Measurements from ENCODE around the gene CABP4.

Gene CABP4

GRCh38 chr11:67440229-67441097 is 14.7 kb upstream of the CABP4 start:
- Histone ChIP-seq H3K4me3 (ENCODE audit: low read depth, low read length) (no peak overlapping the region), H3K4me1 (ENCODE audit: control insufficient read depth, insufficient read depth, low read length) (peaks cover 4% of the 10 kb centered on the region), H3K9me3 (ENCODE audit: control insufficient read depth, insufficient read depth, low read length) (no peaks in the 10 kb centered on the region), H3K36me3 (ENCODE audit: control insufficient read depth, insufficient read depth, low read length) (peaks cover 35% of the 10 kb centered on the region), H3K27me3 (ENCODE audit: control insufficient read depth, insufficient read depth, low read length) (no peaks in the 10 kb centered on the region), H3K9ac (ENCODE audit: low read depth, low read length) (no peak overlapping the region)

GRCh38 chr11:67441098-67441563 is 14.0 kb upstream of the CABP4 start:
- Histone ChIP-seq H3K36me3 (ENCODE audit: control insufficient read depth, insufficient read depth, low read length) (peaks cover 31% of the 10 kb centered on the region), H3K27me3 (ENCODE audit: control insufficient read depth, insufficient read depth, low read length) (no peaks in the 10 kb centered on the region), H3K9me3 (ENCODE audit: control insufficient read depth, insufficient read depth, low read length) (no peaks in the 10 kb centered on the region), H3K4me3 (ENCODE audit: low read depth, low read length) (no peak overlapping the region), H3K9ac (ENCODE audit: low read depth, low read length) (no peak overlapping the region), H3K4me1 (ENCODE audit: control insufficient read depth, insufficient read depth, low read length) (peaks cover 4% of the 10 kb centered on the region)

GRCh38 chr11:67441731-67442351 is 13.3 kb upstream of the CABP4 start:
- Histone ChIP-seq H3K9ac (ENCODE audit: low read depth, low read length) (no peak overlapping the region), H3K27me3 (ENCODE audit: control insufficient read depth, insufficient read depth, low read length) (no peaks in the 10 kb centered on the region), H3K4me1 (ENCODE audit: control insufficient read depth, insufficient read depth, low read length) (peaks cover under 1% of the 10 kb centered on the region), H3K36me3 (ENCODE audit: control insufficient read depth, insufficient read depth, low read length) (peaks cover 31% of the 10 kb centered on the region), H3K4me3 (ENCODE audit: low read depth, low read length) (no peak overlapping the region), H3K9me3 (ENCODE audit: control insufficient read depth, insufficient read depth, low read length) (no peaks in the 10 kb centered on the region)

- no peaks in the 10 kb centered on the region for H3K9me3 ChIP-seq (ENCODE audit: control insufficient read depth, insufficient read depth, low read length)
- no peaks in the 10 kb centered on the region for H3K27me3 ChIP-seq (ENCODE audit: control insufficient read depth, insufficient read depth, low read length)
- peak overlapping the region; percentile 81 for H3K9ac ChIP-seq (ENCODE audit: low read depth, low read length)
- H3K4me1 ChIP-seq (ENCODE audit: control insufficient read depth, insufficient read depth, low read length), result no peaks in the 10 kb centered on the region
- peak overlapping the region; percentile 75 for H3K4me3 ChIP-seq (ENCODE audit: low read depth, low read length)
- H3K36me3 ChIP-seq (ENCODE audit: control insufficient read depth, insufficient read depth, low read length), result peaks cover 28% of the 10 kb centered on the region
Observed at GRCh38 chr11:67442504-67443404, 12.4 kb upstream of the CABP4 start.

GRCh38 chr11:67445515-67445914 is 9.6 kb upstream of the CABP4 start:
- no peaks in the 10 kb centered on the region for H3K9me3 ChIP-seq (ENCODE audit: control insufficient read depth, insufficient read depth, low read length)

GRCh38 chr11:67448220-67448609 is 6.9 kb upstream of the CABP4 start:
- Histone ChIP-seq H3K9ac (ENCODE audit: low read depth, low read length) (no peak overlapping the region), H3K9me3 (ENCODE audit: control insufficient read depth, insufficient read depth, low read length) (no peaks in the 10 kb centered on the region), H3K27me3 (ENCODE audit: control insufficient read depth, insufficient read depth, low read length) (no peaks in the 10 kb centered on the region), H3K36me3 (ENCODE audit: control insufficient read depth, insufficient read depth, low read length) (no peaks in the 10 kb centered on the region), H3K4me3 (ENCODE audit: low read depth, low read length) (no peak overlapping the region), H3K4me1 (ENCODE audit: control insufficient read depth, insufficient read depth, low read length) (no peaks in the 10 kb centered on the region)

More at GRCh38 chr11:67445515-67445914, 9.6 kb upstream of the CABP4 start:
- no peak overlapping the region for H3K9ac ChIP-seq (ENCODE audit: low read depth, low read length)
- H3K27me3 ChIP-seq (ENCODE audit: control insufficient read depth, insufficient read depth, low read length), result no peaks in the 10 kb centered on the region
- H3K4me3 ChIP-seq (ENCODE audit: low read depth, low read length), result no peak overlapping the region
- H3K36me3 ChIP-seq (ENCODE audit: control insufficient read depth, insufficient read depth, low read length), result peaks cover 5% of the 10 kb centered on the region
- H3K4me1 ChIP-seq (ENCODE audit: control insufficient read depth, insufficient read depth, low read length), result no peaks in the 10 kb centered on the region

- no peak overlapping the region for H3K9ac ChIP-seq (ENCODE audit: low read depth, low read length)
- H3K4me3 ChIP-seq (ENCODE audit: low read depth, low read length), result no peak overlapping the region
- H3K27me3 ChIP-seq (ENCODE audit: control insufficient read depth, insufficient read depth, low read length), result no peaks in the 10 kb centered on the region
- H3K36me3 ChIP-seq (ENCODE audit: control insufficient read depth, insufficient read depth, low read length), result no peaks in the 10 kb centered on the region
- H3K9me3 ChIP-seq (ENCODE audit: control insufficient read depth, insufficient read depth, low read length), result no peaks in the 10 kb centered on the region
- H3K4me1 ChIP-seq (ENCODE audit: control insufficient read depth, insufficient read depth, low read length), result no peaks in the 10 kb centered on the region
Observed at GRCh38 chr11:67449116-67449844, 5.9 kb upstream of the CABP4 start.

DNA sequence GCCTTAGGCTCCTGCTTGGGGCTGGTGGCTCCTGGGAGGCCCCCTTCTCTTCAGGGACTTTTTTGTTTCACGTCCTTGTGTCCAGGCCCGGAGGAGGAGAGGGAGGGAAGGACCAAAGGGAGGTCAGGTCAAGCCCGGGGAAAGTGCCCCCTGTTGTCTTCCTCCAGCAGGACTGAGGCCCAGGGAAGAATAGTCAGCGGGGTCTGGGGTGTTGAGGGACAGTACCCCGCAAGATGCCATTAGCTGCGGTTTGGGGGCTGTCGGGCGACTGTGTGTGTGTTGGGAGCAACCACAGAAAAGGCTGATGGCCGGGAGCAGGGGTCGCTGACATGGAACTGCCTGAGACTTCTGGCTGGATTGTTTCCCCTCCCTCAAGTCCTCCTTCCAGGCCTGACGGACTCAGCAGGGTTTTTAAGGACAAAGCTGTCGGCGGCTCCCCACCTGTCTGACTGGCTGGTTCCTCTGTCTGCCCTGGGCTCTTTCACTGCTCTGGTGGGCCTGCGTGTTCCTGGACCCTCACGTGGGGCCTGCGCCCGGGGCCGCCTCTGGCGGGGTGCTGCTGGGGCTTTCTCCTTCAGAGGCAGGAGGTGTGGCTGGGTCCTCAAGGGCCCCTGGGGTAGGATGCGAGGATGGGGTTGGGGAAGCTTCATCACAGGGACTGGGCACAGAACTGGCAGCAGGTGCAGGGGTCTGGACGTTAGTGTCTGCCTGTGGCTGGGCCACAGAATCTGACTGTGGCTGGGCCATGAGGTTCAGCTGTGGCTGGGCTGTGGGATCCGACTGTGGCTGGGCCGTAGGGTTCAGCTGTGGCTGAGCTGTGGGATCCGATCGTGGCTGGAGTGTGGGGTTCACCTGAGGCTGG is 4.1 kb upstream of the CABP4 start:
- H3K27me3 ChIP-seq (ENCODE audit: control insufficient read depth, insufficient read depth, low read length), result no peaks in the 10 kb centered on the region
- no peaks in the 10 kb centered on the region for H3K9me3 ChIP-seq (ENCODE audit: control insufficient read depth, insufficient read depth, low read length)
- H3K36me3 ChIP-seq (ENCODE audit: control insufficient read depth, insufficient read depth, low read length), result no peaks in the 10 kb centered on the region
- H3K9ac ChIP-seq (ENCODE audit: low read depth, low read length), result no peak overlapping the region
- no peaks in the 10 kb centered on the region for H3K4me1 ChIP-seq (ENCODE audit: control insufficient read depth, insufficient read depth, low read length)
- H3K4me3 ChIP-seq (ENCODE audit: low read depth, low read length), result no peak overlapping the region

DNA sequence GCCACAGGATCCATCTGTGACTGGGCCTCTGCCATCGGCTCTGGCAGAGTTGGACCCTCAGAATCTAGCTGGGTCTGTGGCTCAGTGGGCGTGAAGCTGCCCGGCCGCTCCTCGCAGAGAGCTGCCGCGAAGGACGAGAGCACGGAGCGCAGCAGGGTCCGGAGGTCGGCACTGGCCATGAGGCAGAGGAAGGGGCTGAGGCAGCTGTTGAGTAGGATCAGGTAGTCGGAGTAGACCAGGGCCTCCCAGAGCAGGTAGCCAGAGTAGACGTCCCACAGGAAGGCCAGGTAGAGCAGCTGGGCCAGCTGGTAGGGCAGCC is 3.5 kb upstream of the CABP4 start:
- Histone ChIP-seq H3K9me3 (ENCODE audit: control insufficient read depth, insufficient read depth, low read length) (no peaks in the 10 kb centered on the region), H3K9ac (ENCODE audit: low read depth, low read length) (no peak overlapping the region), H3K36me3 (ENCODE audit: control insufficient read depth, insufficient read depth, low read length) (no peaks in the 10 kb centered on the region), H3K4me3 (ENCODE audit: low read depth, low read length) (no peak overlapping the region), H3K27me3 (ENCODE audit: control insufficient read depth, insufficient read depth, low read length) (no peaks in the 10 kb centered on the region), H3K4me1 (ENCODE audit: control insufficient read depth, insufficient read depth, low read length) (no peaks in the 10 kb centered on the region)

DNA sequence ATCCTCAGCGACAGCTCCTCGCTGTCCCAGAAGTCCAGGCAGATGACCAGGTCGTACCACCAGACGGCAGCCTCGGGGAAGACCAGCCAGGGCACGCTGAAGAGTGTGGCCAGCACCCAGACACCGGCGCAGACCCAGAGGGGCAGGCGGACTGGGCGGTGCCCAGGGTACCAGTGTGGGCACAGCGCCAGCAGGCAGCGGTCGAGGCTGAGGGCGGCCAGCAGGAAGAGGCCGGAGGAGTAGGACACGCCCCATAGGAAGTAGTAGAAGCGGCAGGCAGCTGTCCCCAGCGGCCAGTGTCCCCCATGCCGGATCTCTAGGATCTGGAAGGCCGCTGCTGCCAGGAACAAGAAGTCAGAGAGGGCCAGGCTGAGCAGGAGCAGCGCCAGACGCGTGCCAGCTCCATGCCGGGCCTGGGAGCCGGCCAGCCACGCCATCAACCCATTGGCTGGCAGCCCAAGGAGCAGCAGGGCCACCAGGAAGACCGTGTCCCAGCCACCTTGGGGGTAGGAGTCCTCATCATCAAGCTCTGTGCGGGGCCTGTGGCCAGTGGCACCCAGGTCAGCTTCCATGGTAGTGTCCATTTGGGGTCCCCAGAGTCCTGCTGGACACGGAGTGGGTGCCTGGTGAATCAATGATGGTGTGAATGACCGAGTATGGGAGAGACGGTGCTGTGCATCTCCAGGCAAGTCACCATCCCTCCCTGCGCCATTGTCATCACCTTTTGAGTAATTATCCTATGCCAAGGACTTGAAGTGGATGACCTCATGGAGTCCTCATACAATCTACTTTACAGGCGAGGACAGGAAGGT is 2.8 kb upstream of the CABP4 start, which contains the start of gene GPR152:
Gene GPR152, minus strand, starts transcription at position 589 of the 812 bp plus-strand sequence. Its CDS starts 5 bp downstream, at position 584.
- Histone ChIP-seq H3K4me3 (ENCODE audit: low read depth, low read length) (no peak within 1 kb of the TSS), H3K4me1 (ENCODE audit: control insufficient read depth, insufficient read depth, low read length) (no peaks in the 10 kb centered on the region), H3K9ac (ENCODE audit: low read depth, low read length) (no peak within 1 kb of the TSS), H3K9me3 (ENCODE audit: control insufficient read depth, insufficient read depth, low read length) (no peaks in the 10 kb centered on the region), H3K27me3 (ENCODE audit: control insufficient read depth, insufficient read depth, low read length) (no peaks in the 10 kb centered on the region), H3K36me3 (ENCODE audit: control insufficient read depth, insufficient read depth, low read length) (no peaks in the 10 kb centered on the region)

Data from iPS-15b (cell line).